Endothelial cell (in vitro differentiated cells): ENCODE measurements around the gene NAPB. TPM values are rescaled to one million over a fixed set of nuclear protein-coding genes. Genes with fewer than 3 reads are reported as not detected.

Experiments used
- DNase-seq: peaks from one replicate; pipeline ENCODE4 v3.0.0; 2021; ENCODE audit warnings: low spot score
- H3K27ac Mint-ChIP-seq: one replicate; pipeline ENCODE4 v1.8.0; 2021; ENCODE audit warnings: mixed read lengths, inconsistent platforms; ENCODE audit not compliant: unreplicated experiment
- H3K27me3 Mint-ChIP-seq: one replicate; pipeline ENCODE4 v1.8.0; 2021; ENCODE audit warnings: mild to moderate bottlenecking, moderate library complexity, mixed read lengths, inconsistent platforms; ENCODE audit not compliant: unreplicated experiment
- H3K36me3 Mint-ChIP-seq: one replicate; pipeline ENCODE4 v1.8.0; 2021; ENCODE audit warnings: mild to moderate bottlenecking, low read depth, mixed read lengths, inconsistent platforms; ENCODE audit not compliant: unreplicated experiment
- H3K4me1 Mint-ChIP-seq: one replicate; pipeline ENCODE4 v1.8.0; 2021; ENCODE audit warnings: mild to moderate bottlenecking, mixed read lengths, inconsistent platforms; ENCODE audit not compliant: unreplicated experiment
- H3K4me3 Mint-ChIP-seq: one replicate; pipeline ENCODE4 v1.8.0; 2021; ENCODE audit warnings: mild to moderate bottlenecking, mixed read lengths, inconsistent platforms; ENCODE audit not compliant: unreplicated experiment
- H3K9me3 Mint-ChIP-seq: one replicate; pipeline ENCODE4 v1.8.0; 2021; ENCODE audit warnings: mixed read lengths, inconsistent platforms; ENCODE audit not compliant: unreplicated experiment
- total RNA-seq: library from RNA; stranded (reverse); fragmentation: NEBNext Ultra II Directional; extraction: Animal tissue kit (Norgen Biotek cat#: 25700); gene quantifications from one replicate; pipeline ENCODE4 v1.2.1, GENCODE V29; 2021; ENCODE audit not compliant: unreplicated experiment
- TF ChIP-seq, protein P1 (sequence below): fragments of 200-600 bp; sonication (generic); IDR thresholded peaks from one replicate; pipeline ENCODE4 v1.5.0; 2021; ENCODE audit warnings: antibody characterized with exemption; ENCODE audit not compliant: unreplicated experiment

The NAPB gene
- total RNA-seq, 1 donor from 2014 or later = 9.6 TPM

GRCh38 chr20:23370274-23370673 is 51.0 kb downstream of the NAPB start:
- no peaks in the 10 kb centered on the region for H3K9me3 Mint-ChIP-seq
- TF ChIP-seq, protein P1, sequence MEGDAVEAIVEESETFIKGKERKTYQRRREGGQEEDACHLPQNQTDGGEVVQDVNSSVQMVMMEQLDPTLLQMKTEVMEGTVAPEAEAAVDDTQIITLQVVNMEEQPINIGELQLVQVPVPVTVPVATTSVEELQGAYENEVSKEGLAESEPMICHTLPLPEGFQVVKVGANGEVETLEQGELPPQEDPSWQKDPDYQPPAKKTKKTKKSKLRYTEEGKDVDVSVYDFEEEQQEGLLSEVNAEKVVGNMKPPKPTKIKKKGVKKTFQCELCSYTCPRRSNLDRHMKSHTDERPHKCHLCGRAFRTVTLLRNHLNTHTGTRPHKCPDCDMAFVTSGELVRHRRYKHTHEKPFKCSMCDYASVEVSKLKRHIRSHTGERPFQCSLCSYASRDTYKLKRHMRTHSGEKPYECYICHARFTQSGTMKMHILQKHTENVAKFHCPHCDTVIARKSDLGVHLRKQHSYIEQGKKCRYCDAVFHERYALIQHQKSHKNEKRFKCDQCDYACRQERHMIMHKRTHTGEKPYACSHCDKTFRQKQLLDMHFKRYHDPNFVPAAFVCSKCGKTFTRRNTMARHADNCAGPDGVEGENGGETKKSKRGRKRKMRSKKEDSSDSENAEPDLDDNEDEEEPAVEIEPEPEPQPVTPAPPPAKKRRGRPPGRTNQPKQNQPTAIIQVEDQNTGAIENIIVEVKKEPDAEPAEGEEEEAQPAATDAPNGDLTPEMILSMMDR = no peak
- H3K4me3 Mint-ChIP-seq = peak overlapping the region; percentile 1
- DNase-seq = no peak
- H3K27me3 Mint-ChIP-seq = peaks cover 2% of the 10 kb centered on the region
- no peaks in the 10 kb centered on the region for H3K4me1 Mint-ChIP-seq
- H3K27ac Mint-ChIP-seq = no peak overlapping the region
- peaks cover 24% of the 10 kb centered on the region for H3K36me3 Mint-ChIP-seq

GRCh38 chr20:23369072-23369823 is 52.0 kb downstream of the NAPB start:
- no peaks in the 10 kb centered on the region for H3K9me3 Mint-ChIP-seq
- no peak overlapping the region for H3K27ac Mint-ChIP-seq
- H3K27me3 Mint-ChIP-seq = peaks cover 2% of the 10 kb centered on the region
- H3K4me1 Mint-ChIP-seq = peaks cover 6% of the 10 kb centered on the region
- no peak overlapping the region for H3K4me3 Mint-ChIP-seq
- peaks cover 34% of the 10 kb centered on the region for H3K36me3 Mint-ChIP-seq
- TF ChIP-seq, protein P1 = no peak
- no peak for DNase-seq

GRCh38 chr20:23368316-23369071 is 52.8 kb downstream of the NAPB start:
- DNase-seq = no peak
- peaks cover 34% of the 10 kb centered on the region for H3K36me3 Mint-ChIP-seq
- H3K4me3 Mint-ChIP-seq = no peak overlapping the region
- H3K4me1 Mint-ChIP-seq = peaks cover 8% of the 10 kb centered on the region
- no peaks in the 10 kb centered on the region for H3K9me3 Mint-ChIP-seq
- H3K27ac Mint-ChIP-seq = no peak overlapping the region
- H3K27me3 Mint-ChIP-seq = peaks cover 4% of the 10 kb centered on the region
- TF ChIP-seq, protein P1 = no peak

- H3K9me3 Mint-ChIP-seq = no peaks in the 10 kb centered on the region
- no peak overlapping the region for H3K27ac Mint-ChIP-seq
- H3K4me3 Mint-ChIP-seq = no peak overlapping the region
- H3K4me1 Mint-ChIP-seq = peaks cover 15% of the 10 kb centered on the region
- H3K27me3 Mint-ChIP-seq = peaks cover 8% of the 10 kb centered on the region
- TF ChIP-seq, protein P1 = no peak
- no peak for DNase-seq
- H3K36me3 Mint-ChIP-seq = peaks cover 38% of the 10 kb centered on the region
Measured at GRCh38 chr20:23367770-23368169, 53.5 kb downstream of the NAPB start.

DNA sequence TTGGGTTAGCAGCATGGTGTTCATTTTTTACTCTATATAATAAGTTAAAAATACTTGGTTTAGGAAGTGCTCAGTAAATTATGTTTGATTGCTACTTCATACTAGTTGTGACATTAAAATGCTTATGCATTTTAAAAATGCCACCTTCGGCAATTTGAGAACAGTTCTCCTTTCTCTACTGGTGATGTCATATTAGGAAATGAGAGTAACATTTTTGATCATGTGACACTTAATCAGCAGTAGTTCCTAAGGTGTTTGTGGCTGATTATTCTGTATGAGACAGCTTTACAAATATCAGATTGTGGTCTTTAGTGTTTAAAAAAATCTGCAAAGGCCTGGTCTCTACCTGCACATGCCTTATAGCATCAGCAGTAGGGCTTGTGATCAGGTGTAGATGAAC is 54.9 kb downstream of the NAPB start:
- peaks cover 15% of the 10 kb centered on the region for H3K4me1 Mint-ChIP-seq
- H3K4me3 Mint-ChIP-seq = no peak overlapping the region
- peaks cover 11% of the 10 kb centered on the region for H3K27me3 Mint-ChIP-seq
- no peak for DNase-seq
- H3K36me3 Mint-ChIP-seq = peaks cover 38% of the 10 kb centered on the region
- no peak overlapping the region for H3K27ac Mint-ChIP-seq
- H3K9me3 Mint-ChIP-seq = no peaks in the 10 kb centered on the region
- TF ChIP-seq, protein P1 = no peak
